ENCODE data around the gene HTRA2.

- TF ChIP-seq POLR2A (IDR thresholded peaks at IDR 0.05) (no peak), CTCF (IDR thresholded peaks at IDR 0.05) (no peak)
These were observed 39.8 kb upstream of the HTRA2 start for GRCh38 chr2:74489906-74490305.
